ENCODE data around the gene USP34.

The USP34 gene

DNA sequence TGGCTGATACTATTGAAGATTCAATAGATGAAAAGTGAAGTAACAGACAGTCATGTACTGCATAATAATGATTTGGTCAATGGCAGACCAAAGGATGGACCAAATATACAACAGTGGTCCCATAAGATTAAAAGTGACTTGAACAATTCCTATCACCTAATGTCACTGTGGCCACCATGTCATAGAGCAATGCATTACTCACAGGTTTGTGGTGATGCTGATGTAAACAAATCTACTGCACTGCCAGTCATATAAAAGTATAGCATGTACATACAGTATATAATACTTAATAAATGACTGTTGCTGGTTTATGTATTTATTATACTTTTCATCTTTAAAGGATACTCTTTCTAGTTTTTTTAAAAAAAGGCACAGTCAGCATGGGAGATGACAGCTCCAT lies 99.9 kb downstream of the USP34 start:
- DNase-seq (ENCODE audit: low read depth) = no peak

DNA sequence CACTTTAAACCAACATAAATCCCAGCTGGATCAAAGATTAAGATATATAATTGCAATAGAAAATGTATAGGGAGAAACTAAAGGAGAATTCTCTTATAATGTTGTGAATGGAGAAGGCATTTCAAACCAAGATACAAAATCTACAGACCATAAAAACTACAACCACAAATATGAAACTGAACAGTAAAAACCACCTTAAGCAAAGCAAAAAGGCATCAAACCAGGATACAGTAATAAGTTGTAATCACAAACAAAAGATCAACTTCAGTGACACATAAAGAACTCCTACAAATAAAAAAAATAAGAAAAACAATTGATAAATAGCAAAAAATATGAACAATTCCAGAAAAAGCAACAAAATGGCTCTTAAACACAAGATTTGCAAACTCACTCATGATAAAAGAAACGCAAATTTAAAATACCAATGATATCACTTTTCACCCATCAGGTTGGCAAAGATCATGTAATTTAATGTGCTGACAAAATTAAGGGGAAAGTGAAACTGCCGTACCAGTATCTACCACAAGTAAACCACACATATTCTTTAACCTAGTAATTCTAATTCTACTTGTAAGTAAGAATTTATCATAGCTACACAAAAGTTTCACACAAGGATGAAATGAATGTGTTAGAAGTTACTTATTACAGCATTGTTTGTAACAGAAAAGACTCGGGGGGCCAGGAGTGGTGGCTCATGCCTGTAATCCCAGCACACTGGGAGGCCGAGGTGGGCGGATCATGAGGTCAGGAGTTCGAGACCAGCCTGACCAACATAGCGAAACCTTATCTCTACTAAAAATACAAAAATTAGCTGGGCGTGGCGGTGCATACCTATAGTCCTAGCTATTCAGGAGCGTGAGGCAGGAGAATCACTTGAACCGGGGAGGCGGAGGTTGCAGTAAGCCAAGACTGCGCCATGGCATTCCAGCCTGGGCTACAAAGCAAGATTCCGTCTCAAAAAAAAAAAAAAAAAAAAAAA lies 101.9 kb downstream of the USP34 start:
- DNase-seq (ENCODE audit: low read depth) = no peak

- DNase-seq (ENCODE audit: low read depth) = no peak
Measured at GRCh38 chr2:61367177-61367576, 103.7 kb downstream of the USP34 start.

DNA sequence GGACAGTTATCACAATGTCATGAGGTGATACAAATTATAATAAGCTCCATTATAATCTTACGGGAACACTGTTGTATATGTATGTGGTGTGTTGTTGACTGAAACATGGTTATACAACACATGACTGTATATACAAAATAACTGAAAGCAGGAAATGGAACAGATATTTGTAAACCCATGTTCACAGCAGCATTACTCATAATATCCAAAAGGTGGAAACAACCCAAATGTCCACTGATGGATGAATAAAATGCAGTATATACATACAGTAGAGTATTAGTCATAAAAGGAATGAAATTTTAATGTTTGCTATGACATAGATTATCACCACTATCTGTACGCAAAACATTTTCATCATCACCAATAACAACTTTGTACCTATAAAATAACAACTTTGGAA lies 107.3 kb downstream of the USP34 start:
- no peak for DNase-seq (ENCODE audit: low read depth)

- no peak for DNase-seq (ENCODE audit: low read depth)
Measured at GRCh38 chr2:61362873-61363272, 108.0 kb downstream of the USP34 start.

GRCh38 chr2:61361068-61361467 lies 109.8 kb downstream of the USP34 start:
- DNase-seq (ENCODE audit: low read depth) = no peak

GRCh38 chr2:61359058-61359457 lies 111.8 kb downstream of the USP34 start:
- DNase-seq (ENCODE audit: low read depth) = no peak

GRCh38 chr2:61357681-61358080 lies 113.2 kb downstream of the USP34 start:
- no peak for DNase-seq (ENCODE audit: low read depth)

- DNase-seq (ENCODE audit: low read depth) = no peak
Measured at GRCh38 chr2:61356958-61357350, 113.9 kb downstream of the USP34 start.

DNA sequence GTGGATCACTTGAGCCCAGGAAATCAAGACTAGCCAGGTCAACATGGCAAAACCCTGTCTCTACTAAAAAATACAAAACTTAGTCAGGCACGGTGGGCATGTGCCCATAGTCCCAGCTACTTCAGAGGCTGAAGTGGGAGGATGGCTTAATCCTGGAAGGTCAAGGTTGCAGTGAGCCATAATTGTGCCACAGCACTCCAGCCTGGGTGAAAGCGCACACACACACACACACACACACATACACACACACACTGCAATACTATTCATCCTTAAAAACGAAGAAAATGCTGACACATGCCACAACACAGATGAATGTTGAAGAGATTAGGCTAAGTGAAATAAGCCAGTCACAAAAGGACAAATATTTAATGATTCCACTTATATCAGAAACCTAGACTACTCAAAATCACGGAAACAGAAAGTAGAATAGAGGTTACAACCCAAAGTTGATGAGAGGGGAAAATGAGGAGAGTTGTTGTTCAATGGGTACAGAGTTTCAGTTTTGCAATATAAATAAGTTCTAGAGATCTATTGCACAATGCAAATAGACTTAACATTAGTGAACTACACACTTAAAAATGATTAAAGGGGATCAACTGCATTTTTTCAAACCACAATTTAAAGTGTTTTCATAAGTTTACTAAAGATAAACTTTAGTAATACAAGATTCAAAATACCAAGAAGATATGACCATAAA lies 114.5 kb downstream of the USP34 start:
- DNase-seq (ENCODE audit: low read depth) = no peak

- DNase-seq (ENCODE audit: low read depth) = no peak
Measured at GRCh38 chr2:61354543-61355197, 116.2 kb downstream of the USP34 start.

GRCh38 chr2:61353909-61354308 lies 117.0 kb downstream of the USP34 start:
- no peak for DNase-seq (ENCODE audit: low read depth)

GRCh38 chr2:61350777-61351176 lies 120.1 kb downstream of the USP34 start:
- no peak for DNase-seq (ENCODE audit: low read depth)

- DNase-seq (ENCODE audit: low read depth) = no peak
Measured at GRCh38 chr2:61343141-61343540, 127.7 kb downstream of the USP34 start.

DNA sequence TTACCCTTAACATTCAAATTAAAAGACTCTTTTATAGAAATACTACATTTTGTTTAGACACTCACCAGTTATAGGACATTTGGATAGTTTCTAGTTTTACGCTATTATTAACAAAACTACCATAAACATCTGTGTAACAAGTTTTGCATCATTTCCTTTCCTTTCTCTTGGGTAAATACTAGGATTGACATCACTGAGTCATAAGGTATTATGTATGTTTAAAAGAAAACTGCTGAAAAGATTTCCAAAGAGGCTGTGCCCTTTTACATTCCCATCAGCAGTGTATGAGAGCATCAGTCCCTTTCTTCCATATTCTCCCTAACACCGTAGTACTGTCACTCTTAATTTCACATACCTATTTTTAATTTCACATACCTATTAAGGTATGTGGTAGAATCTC lies 130.6 kb downstream of the USP34 start:
- DNase-seq (ENCODE audit: low read depth) = no peak

GRCh38 chr2:61338447-61338846 lies 132.4 kb downstream of the USP34 start:
- no peak for DNase-seq (ENCODE audit: low read depth)

DNA sequence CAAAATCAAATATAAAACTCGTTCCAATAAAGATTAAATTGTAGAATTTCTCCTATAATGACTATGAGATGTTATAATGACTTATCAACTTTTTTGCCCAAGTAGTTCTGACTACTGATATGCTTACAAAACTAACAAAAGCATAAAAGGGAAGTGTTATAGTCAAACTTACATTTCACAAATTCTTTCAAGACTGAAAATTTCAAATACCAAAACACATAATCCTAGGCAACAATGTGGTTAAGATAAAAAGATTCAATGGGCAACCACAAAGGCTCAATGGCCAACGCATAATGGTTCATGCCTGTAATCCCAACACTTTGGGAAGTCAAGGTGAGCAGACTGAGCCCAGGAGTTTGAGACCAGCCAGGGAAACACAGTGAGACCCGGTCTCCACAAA lies 135.7 kb downstream of the USP34 start:
- no peak for DNase-seq (ENCODE audit: low read depth)

DNA sequence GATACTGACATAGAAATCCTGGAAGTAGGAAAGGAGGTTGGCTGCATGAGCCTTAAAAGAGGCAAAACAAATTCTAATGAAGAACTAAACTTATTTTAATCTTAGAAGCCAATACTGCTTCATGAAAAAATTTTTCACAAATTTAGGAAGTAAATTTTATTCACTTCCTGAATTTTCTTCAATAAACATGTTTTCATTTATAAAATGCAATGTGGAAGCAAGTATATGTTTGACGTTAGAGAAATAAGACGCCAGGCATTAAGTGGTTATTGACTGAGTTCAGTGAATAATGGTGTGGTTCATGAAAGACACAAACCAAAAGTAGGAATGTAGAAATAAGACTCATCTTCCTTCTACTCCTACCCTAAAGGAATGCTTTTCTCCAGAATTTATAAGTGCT lies 136.4 kb downstream of the USP34 start:
- no peak for DNase-seq (ENCODE audit: low read depth)

DNA sequence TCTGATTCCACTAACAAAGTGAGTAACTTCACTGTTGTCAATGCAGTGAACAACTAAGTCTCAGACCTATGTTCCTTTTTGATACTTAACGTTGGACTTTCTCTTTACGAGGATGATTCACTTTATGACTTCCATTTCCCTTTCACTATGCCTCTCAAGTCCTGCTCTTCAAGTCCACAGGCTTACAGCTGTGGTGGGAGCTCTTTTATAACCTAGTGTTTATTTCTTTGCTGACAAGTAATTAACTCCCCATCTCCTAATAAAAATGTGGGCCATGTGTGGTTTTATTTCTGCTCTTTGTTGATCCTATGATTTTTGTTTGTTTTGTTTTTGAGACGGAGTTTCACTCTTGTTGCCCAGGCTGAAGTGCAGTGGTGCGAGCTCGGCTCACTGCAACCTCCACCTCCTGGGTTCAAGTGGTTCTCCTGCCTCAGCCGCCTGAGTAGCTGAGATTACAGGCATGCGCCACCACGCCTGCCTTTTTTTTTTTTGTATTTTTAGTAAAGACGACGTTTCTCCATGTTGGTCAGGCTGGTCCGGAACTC lies 142.1 kb downstream of the USP34 start:
- no peak for DNase-seq (ENCODE audit: low read depth)

GRCh38 chr2:61327173-61327572 lies 143.7 kb downstream of the USP34 start:
- DNase-seq (ENCODE audit: low read depth) = no peak

- DNase-seq (ENCODE audit: low read depth) = no peak
Measured at GRCh38 chr2:61326423-61326822, 144.5 kb downstream of the USP34 start.

GRCh38 chr2:61320181-61320580 lies 150.7 kb downstream of the USP34 start:
- DNase-seq (ENCODE audit: low read depth) = no peak

DNA sequence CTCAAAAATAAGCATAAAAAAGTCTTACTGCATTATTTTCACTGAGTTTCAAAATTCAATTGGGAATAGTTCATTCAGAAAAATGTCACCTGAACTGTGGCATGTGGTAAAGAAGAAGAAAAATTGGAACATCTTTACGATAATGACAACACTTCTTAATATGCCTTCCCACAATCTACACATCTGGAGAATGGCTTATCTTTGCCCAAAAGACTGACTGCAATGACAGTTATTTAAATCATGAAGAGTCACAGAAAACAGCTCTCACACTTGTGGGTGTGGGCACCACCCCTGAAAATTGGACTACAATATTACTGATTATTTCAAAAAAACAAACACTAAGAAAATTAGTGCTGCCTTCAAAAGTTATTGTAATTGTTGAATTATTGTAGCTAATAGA lies 152.3 kb downstream of the USP34 start:
- DNase-seq (ENCODE audit: low read depth) = no peak
